Measurements from ENCODE around the gene DCTD.

The DCTD gene

GRCh38 chr4:182893047-182893446 is 24.1 kb downstream of the DCTD start:
- DNase-seq (ENCODE audit: low spot score): no peak

DNA sequence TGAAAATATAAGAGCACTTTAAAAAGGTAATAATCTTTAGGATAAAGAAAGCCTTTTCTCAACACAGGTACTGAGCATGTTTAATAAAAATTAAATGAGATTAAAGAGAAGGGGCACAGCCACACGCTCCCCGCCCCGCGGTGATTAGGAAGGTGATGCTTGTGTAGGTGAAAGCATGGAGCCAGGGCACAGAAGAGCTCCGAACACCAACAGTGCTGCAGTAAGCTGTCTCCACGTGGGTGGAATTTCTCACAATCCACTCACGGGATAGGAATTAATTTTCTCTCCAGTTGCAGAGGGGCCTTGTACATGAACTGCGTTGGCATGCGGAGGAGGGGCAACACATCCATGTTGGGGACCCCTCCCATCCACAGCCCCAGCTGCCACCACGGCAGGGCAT is 27.0 kb downstream of the DCTD start:
- no peak for DNase-seq (ENCODE audit: low spot score)

- no peak for DNase-seq (ENCODE audit: low spot score)
These were observed 28.3 kb downstream of the DCTD start for GRCh38 chr4:182888891-182889290.

GRCh38 chr4:182886768-182887167 is 30.4 kb downstream of the DCTD start:
- DNase-seq (ENCODE audit: low spot score): no peak

GRCh38 chr4:182886205-182886604 is 31.0 kb downstream of the DCTD start:
- DNase-seq (ENCODE audit: low spot score): no peak

DNA sequence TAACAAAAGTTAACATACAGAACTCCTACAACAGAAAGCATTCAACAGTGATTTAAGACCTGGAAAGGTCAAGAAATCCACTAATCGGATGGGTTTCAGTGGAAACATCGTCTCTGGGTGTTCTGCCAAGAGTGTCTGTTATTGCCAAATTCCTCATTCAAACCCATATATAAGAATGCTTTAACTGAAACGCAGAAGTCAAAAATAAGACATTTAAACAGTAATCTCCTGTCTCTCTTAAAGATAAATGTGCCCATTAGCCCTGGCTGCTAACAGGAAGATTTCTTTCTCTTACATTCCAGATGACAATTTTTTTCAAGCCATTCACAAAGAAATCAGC is 31.5 kb downstream of the DCTD start:
- no peak for DNase-seq (ENCODE audit: low spot score)

DNA sequence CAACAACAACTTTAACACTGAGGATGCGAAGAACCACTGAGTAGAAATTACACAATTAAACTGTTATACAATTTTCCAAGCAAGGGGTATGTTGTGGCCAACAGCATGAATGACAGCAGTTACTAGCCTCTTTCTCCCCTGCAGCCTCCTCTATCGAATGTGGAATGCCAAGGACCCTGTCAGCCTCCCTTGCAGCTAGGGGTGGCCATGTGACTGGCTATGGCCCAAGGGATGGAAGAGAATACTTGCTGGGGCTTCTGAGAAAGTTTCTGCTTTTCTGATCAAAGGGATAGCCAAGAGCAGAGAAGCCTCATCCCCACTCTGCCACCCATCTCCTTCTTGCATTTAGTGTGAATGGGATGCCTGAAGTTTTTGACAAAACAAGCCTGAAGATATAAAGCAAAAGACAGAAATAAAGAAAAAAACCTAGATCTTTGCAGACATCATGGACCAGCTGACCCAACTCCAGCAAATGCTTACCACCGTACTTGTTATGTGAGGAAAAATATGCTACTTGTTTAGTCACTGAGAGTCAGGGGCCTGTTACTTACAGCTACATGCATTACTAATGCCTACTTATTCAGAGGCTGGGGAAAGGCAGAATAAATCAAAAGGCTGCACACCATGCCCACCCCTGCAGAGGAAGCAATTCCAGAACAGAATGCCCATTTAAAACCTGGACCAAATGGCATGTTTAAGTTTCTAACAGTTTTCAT is 32.0 kb downstream of the DCTD start:
- no peak for DNase-seq (ENCODE audit: low spot score)

- no peak for DNase-seq (ENCODE audit: low spot score)
These were observed 33.1 kb downstream of the DCTD start for GRCh38 chr4:182884040-182884439.

DNA sequence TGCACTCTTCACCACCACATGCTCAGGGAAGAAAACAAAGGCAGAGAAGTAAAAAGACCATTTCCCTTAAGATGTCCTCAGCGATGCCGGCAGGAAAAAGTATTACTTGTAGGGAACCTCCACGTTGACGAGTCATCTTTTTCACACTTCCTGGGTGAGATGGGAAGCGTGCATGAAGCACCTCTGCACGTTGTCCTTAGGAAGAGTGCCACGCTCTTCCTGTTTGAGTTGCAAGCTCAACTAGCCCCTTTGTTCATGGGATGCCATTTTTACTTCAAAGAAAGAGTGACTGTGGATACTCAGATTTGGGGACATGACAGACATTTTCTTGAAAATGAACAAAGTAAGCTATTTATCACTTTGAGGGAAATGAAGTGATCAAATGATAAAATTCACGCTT is 33.8 kb downstream of the DCTD start:
- no peak for DNase-seq (ENCODE audit: low spot score)

GRCh38 chr4:182881914-182882313 is 35.3 kb downstream of the DCTD start:
- no peak for DNase-seq (ENCODE audit: low spot score)

DNA sequence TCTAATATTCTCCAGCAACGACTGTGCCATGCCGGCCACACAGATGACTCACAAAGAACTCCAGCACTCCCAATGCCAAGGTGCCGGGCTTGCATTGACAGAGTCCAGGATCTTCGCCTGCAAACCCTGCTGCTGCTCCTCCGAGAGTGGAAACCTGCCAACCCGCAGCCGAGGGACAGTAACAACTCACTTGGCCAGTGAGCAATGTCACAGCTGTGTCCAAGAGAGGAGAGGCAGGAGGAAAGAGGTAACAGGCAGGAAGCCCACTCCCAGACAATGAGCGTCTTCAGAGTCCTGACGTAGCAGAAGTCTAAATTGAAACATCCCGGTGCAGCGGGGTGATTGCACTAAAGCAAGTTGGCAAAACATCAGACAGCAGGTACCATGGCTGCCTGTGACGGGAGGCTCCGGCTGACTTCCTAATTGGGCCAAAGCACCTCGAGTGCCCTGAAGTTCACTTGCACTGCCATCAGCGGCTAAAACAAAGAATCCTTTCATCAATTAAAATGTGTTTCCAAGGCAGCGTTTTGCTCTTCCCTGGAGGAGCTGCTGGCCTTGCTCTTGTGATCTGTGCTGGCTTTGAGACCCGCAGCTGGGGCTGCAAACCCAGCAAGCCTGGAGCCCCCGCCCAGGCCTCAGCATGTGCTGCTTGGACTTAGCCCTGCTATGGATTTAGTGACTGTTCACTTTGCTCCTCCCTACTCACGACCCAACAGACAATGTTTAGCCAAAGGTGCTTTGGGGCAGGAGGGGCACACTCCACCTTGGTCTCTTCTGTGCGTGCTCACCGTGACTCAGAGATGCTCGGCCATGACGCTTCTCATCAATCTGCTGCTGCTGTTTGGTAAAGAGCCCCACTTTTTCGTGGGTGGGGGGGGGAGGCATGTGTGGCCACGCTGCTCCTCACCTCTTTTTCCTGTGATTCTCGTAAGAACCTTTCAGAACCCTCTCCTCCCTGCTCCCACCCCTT is 36.5 kb downstream of the DCTD start:
- DNase-seq (ENCODE audit: low spot score): no peak

DNA sequence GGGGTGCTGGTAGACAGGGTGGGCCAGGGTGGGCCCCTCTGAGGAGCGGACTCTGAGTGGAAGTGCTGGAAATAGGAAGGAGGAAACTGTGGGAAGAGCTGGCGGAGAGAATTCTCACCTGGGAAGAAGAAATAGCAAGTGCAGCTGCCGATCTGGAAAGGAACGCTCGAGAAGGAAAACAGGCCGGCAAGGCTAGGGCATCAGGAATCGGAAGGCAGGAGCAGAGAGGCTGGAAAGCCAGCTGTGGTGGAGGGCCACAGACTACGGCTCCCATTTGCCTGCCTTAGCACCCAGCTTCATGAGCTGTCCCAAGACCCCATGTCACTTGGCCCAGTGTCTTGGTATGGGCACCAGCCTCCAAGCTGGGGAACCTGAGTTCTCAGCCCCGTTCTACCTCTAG is 37.3 kb downstream of the DCTD start:
- DNase-seq (ENCODE audit: low spot score): no peak

GRCh38 chr4:182878633-182879495 is 38.3 kb downstream of the DCTD start:
- no peak for DNase-seq (ENCODE audit: low spot score)

GRCh38 chr4:182877326-182877883 is 39.8 kb downstream of the DCTD start:
- DNase-seq (ENCODE audit: low spot score): no peak

GRCh38 chr4:182876427-182876826 is 40.8 kb downstream of the DCTD start:
- DNase-seq (ENCODE audit: low spot score): no peak

DNA sequence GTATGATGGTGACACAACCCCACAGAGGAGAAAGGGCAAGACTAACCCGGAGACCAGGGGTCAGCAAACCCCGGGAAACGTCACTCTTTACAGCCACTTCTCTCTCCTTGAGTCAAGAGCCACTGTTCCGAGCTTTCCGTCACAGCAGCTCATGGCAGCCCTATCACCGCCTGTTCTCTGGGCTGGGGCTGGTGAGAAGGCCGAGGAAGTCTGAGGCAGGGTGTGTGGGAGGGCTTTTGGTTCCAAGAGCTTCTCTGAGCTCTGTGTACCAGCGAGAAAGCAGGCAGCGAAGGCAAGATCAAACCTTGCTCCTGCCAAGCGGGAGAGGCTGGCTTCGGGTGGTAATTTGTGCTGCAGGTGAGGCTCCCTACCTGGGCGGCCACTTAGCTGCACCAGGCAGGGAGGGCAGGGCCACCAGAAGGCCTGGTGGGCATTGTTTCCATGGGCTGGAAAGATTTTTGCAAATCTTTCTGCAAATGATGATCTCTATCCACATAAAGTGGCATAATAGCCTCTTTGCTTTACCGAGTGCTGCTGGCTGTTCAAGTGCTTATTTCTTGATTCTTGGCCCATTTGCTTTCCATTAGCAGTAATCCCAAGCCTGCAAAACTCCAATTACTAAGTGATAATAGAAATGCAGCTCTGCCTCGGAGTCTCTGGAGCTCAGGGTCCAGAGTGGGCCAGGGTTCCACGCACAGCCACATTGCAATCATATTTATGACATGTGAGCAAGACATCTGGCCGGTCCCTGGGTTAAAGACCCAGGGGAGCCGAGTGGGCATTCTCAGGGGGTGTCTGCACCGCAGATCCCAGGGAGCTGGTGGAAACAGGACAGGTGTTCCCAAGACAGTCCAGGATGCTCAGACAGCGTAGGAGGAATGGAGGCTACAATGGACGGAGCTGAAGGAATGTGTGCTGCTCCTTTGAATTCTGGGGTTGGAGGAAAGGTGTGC is 41.5 kb downstream of the DCTD start:
- no peak for DNase-seq (ENCODE audit: low spot score)

- no peak for DNase-seq (ENCODE audit: low spot score)
These were observed 42.3 kb downstream of the DCTD start for GRCh38 chr4:182874797-182875345.

- no peak for DNase-seq (ENCODE audit: low spot score)
These were observed 42.9 kb downstream of the DCTD start for GRCh38 chr4:182874304-182874751.

DNA sequence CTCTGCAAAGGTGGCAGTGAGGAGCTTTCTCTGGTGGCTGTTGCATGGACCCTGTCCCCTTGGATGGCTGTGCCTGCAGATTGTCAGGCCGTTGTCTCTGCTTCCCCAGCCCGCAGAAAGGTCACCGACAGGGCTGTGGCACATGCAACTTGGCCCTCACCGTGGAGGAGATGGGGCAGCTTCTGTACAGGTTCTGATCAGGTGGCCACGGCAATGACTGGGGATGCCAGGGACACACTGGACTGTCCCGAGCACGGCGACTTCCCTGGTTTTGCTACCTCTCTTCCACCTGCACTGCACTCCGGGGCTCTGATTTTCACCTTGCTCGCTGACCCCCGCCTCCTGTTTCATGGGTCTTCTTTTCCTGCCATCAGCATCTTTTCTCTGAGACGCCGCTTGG is 43.5 kb downstream of the DCTD start:
- DNase-seq (ENCODE audit: low spot score): no peak

DNA sequence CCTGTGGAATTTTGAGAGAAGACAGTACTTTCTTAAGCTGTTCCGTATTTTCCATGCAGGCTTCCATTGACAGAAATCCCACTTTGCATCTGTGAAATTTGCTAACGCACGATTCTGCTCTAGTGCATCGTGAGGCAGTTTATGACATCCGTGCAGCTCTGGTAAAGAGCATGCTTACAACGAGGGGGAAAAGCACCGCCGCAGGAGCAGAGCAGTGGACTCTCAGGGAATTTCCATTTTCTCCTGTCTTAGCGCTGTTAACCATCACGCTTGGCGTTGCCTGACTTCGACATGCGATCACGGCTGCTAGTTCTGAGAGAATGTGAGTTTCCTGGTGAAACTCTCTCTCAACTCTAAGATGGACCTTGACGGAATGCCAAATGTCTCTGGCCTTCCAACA is 43.9 kb downstream of the DCTD start:
- no peak for DNase-seq (ENCODE audit: low spot score)

GRCh38 chr4:182872886-182873285 is 44.3 kb downstream of the DCTD start:
- DNase-seq (ENCODE audit: low spot score): no peak
